BLaER1 treated with 17β-estradiol and CSF1 and Interleukin-3, amounts not matched to agents 10 nM and 100 nM (cell line): ENCODE results near the gene MBIP.
"Not testable (repeated sequence)": the region's sequence is repeated elsewhere in the genome, so short reads cannot be mapped to it uniquely, and the experiment has no call there.

Source experiments
- H3K27ac ChIP-seq, 11 experiments: shearing (Covaris generic); formaldehyde crosslinking; 2 replicates each; pipeline ENCODE4 v1.8.1; 2022
- H3K27me3 ChIP-seq, 11 experiments: shearing (Covaris generic); formaldehyde crosslinking; 2 replicates each; pipeline ENCODE4 v1.8.1; 2022
- H3K36me3 ChIP-seq, 11 experiments: shearing (Covaris generic); formaldehyde crosslinking; 2 replicates each; pipeline ENCODE4 v1.8.1; 2022
- H3K4me1 ChIP-seq, 10 experiments: shearing (Covaris generic); formaldehyde crosslinking; 2 replicates each; pipeline ENCODE4 v1.8.1; 2022
- H3K4me2 ChIP-seq, 11 experiments: shearing (Covaris generic); formaldehyde crosslinking; 2 replicates each; pipeline ENCODE4 v1.8.1; 2022
- H3K4me3 ChIP-seq, 10 experiments: shearing (Covaris generic); formaldehyde crosslinking; 2 replicates each; pipeline ENCODE4 v1.8.1; 2022
- H3K9ac ChIP-seq, 11 experiments: shearing (Covaris generic); formaldehyde crosslinking; 2 replicates each; pipeline ENCODE4 v1.8.1; 2022
- H3K9me3 ChIP-seq, 11 experiments: shearing (Covaris generic); formaldehyde crosslinking; replicated peaks in 1 of 11; 2 replicates each; pipeline ENCODE4 v1.8.1; 2022
- H4K20me1 ChIP-seq, 11 experiments: shearing (Covaris generic); formaldehyde crosslinking; 2 replicates each; pipeline ENCODE4 v1.8.1; 2022
- Cebpa-rat ChIP-seq, 11 experiments: shearing (Covaris generic); IDR thresholded peaks; 2 replicates each; pipeline ENCODE4 v1.8.1; 2022

Gene MBIP

GRCh38 chr14:36344211-36344610, 23.8 kb upstream of the MBIP start:
- H3K9me3 ChIP-seq: peaks cover 0 to 8% (median 4%) of the 10 kb centered on the region in 11 experiments; a peak in 5 of 22 replicates
- H3K4me1 ChIP-seq: peaks cover 0 to 9% (median 0%) of the 10 kb centered on the region in 10 experiments; a peak in 4 of 20 replicates
- no peak for TF ChIP-seq Cebpa-rat (IDR thresholded peaks at IDR 0.05)
- no peaks in the 10 kb centered on the region for H4K20me1 ChIP-seq
- H3K36me3 ChIP-seq: no peaks in the 10 kb centered on the region
- H3K27me3 ChIP-seq: no peaks in the 10 kb centered on the region
- no peak overlapping the region for H3K4me2 ChIP-seq
- no peak overlapping the region for H3K27ac ChIP-seq
- no peak overlapping the region for H3K9ac ChIP-seq
- H3K4me3 ChIP-seq: no peak overlapping the region

GRCh38 chr14:36341811-36342210, 21.4 kb upstream of the MBIP start:
- not testable (repeated sequence) for H4K20me1 ChIP-seq, H3K36me3 ChIP-seq, H3K9me3 ChIP-seq, H3K27me3 ChIP-seq, H3K9ac ChIP-seq, H3K4me2 ChIP-seq, H3K4me3 ChIP-seq, H3K27ac ChIP-seq
- H3K4me1 ChIP-seq: peaks cover 0 to 14% (median 0%) of the 10 kb centered on the region in 10 experiments; a peak in 4 of 20 replicates

GRCh38 chr14:36340276-36340890, 19.9 kb upstream of the MBIP start:
- Histone ChIP-seq H3K27me3 (no peaks in the 10 kb centered on the region), H3K4me1 (peaks cover 0 to 14% (median 0%) of the 10 kb centered on the region in 10 experiments; a peak in 4 of 20 replicates), H3K27ac (no peak overlapping the region), H4K20me1 (no peaks in the 10 kb centered on the region), H3K36me3 (no peaks in the 10 kb centered on the region), H3K9me3 (peaks cover 0 to 8% (median 4%) of the 10 kb centered on the region in 11 experiments; a peak in 5 of 22 replicates), H3K9ac (no peak overlapping the region), H3K4me3 (no peak overlapping the region), H3K4me2 (peak overlapping the region in 2 of 11 experiments; percentile 2 to 9; a peak in 2 of 22 replicates)
- TF ChIP-seq Cebpa-rat (IDR thresholded peaks at IDR 0.05): no peak

- peak overlapping the region in 3 of 11 experiments; percentile 2 to 32 (median 31); a peak in 3 of 22 replicates for H3K4me2 ChIP-seq
- no peak for TF ChIP-seq Cebpa-rat (IDR thresholded peaks at IDR 0.05)
Measured at GRCh38 chr14:36339816-36340215, 19.4 kb upstream of the MBIP start.

GRCh38 chr14:36333119-36333518, 12.7 kb upstream of the MBIP start:
- Histone ChIP-seq H3K36me3 (no peaks in the 10 kb centered on the region), H3K4me1 (no peaks in the 10 kb centered on the region), H3K4me2 (no peak overlapping the region), H3K27ac (no peak overlapping the region), H3K9me3 (no peaks in the 10 kb centered on the region), H3K27me3 (no peaks in the 10 kb centered on the region), H4K20me1 (no peaks in the 10 kb centered on the region), H3K4me3 (no peak overlapping the region), H3K9ac (no peak overlapping the region)
- no peak for TF ChIP-seq Cebpa-rat (IDR thresholded peaks at IDR 0.05)

More at GRCh38 chr14:36339816-36340215, 19.4 kb upstream of the MBIP start:
- Histone ChIP-seq H4K20me1 (no peaks in the 10 kb centered on the region), H3K4me3 (no peak overlapping the region), H3K4me1 (peaks cover 0 to 14% (median 0%) of the 10 kb centered on the region in 10 experiments; a peak in 4 of 20 replicates), H3K9ac (no peak overlapping the region), H3K9me3 (peaks cover 0 to 8% (median 4%) of the 10 kb centered on the region in 11 experiments; a peak in 5 of 22 replicates), H3K27ac (peak overlapping the region in 1 of 11 experiments; percentile 15; a peak in 2 of 22 replicates), H3K27me3 (no peaks in the 10 kb centered on the region), H3K36me3 (no peaks in the 10 kb centered on the region)

GRCh38 chr14:36327573-36327972, 7.1 kb upstream of the MBIP start:
- H3K4me3 ChIP-seq, H3K4me1 ChIP-seq, H3K36me3 ChIP-seq, H4K20me1 ChIP-seq, H3K27me3 ChIP-seq, H3K9ac ChIP-seq, H3K27ac ChIP-seq, H3K4me2 ChIP-seq: not testable (repeated sequence)
- peaks cover 0 to 11% (median 0%) of the 10 kb centered on the region in 11 experiments; a peak in 10 of 22 replicates for H3K9me3 ChIP-seq

GRCh38 chr14:36325853-36326252, 5.4 kb upstream of the MBIP start:
- no peaks in the 10 kb centered on the region for H3K36me3 ChIP-seq
- no peak overlapping the region for H3K27ac ChIP-seq
- no peak overlapping the region for H3K9ac ChIP-seq
- no peaks in the 10 kb centered on the region for H3K27me3 ChIP-seq
- no peak overlapping the region for H3K4me3 ChIP-seq
- no peaks in the 10 kb centered on the region for H4K20me1 ChIP-seq
- H3K4me1 ChIP-seq: peaks cover 0 to 2% (median 0%) of the 10 kb centered on the region in 10 experiments; a peak in 1 of 20 replicates
- TF ChIP-seq Cebpa-rat (IDR thresholded peaks at IDR 0.05): no peak
- peaks cover 0 to 11% (median 0%) of the 10 kb centered on the region in 11 experiments; a peak in 10 of 22 replicates for H3K9me3 ChIP-seq
- H3K4me2 ChIP-seq: no peak overlapping the region

GRCh38 chr14:36324897-36325296, 4.5 kb upstream of the MBIP start:
- H3K27me3 ChIP-seq: no peaks in the 10 kb centered on the region

GRCh38 chr14:36320897-36321381, 502 bp upstream of the MBIP start:
- no peaks in the 10 kb centered on the region for H3K27me3 ChIP-seq
- H3K4me2 ChIP-seq: peak overlapping the region; percentile 51 to 81 (median 68)
- no peak for TF ChIP-seq Cebpa-rat (IDR thresholded peaks at IDR 0.05)
- peaks cover 0 to 7% (median 0%) of the 10 kb centered on the region in 11 experiments; a peak in 3 of 22 replicates for H3K36me3 ChIP-seq
- peaks cover 0 to 31% (median 15%) of the 10 kb centered on the region in 10 experiments; a peak in 13 of 20 replicates for H3K4me1 ChIP-seq
- no peaks in the 10 kb centered on the region for H3K9me3 ChIP-seq
- peak overlapping the region in 7 of 11 experiments; percentile 86 to 96 (median 91); a peak in 8 of 22 replicates for H3K9ac ChIP-seq
- H3K4me3 ChIP-seq: peak overlapping the region; percentile 85 to 100 (median 95)
- peaks cover 0 to 11% (median 0%) of the 10 kb centered on the region in 11 experiments; a peak in 4 of 22 replicates for H4K20me1 ChIP-seq
- H3K27ac ChIP-seq: peak overlapping the region; percentile 80 to 92 (median 86); a peak in 19 of 22 replicates

More at GRCh38 chr14:36324897-36325296, 4.5 kb upstream of the MBIP start:
- no peak for TF ChIP-seq Cebpa-rat (IDR thresholded peaks at IDR 0.05)
- H3K9ac ChIP-seq: no peak overlapping the region
- no peak overlapping the region for H3K4me2 ChIP-seq
- H3K4me3 ChIP-seq: no peak overlapping the region
- peaks cover 0 to 4% (median 0%) of the 10 kb centered on the region in 10 experiments; a peak in 1 of 20 replicates for H3K4me1 ChIP-seq
- H3K27ac ChIP-seq: no peak overlapping the region
- no peaks in the 10 kb centered on the region for H4K20me1 ChIP-seq
- H3K9me3 ChIP-seq: peaks cover 0 to 11% (median 0%) of the 10 kb centered on the region in 11 experiments; a peak in 10 of 22 replicates
- H3K36me3 ChIP-seq: no peaks in the 10 kb centered on the region
